CD14-positive monocyte (primary cell): ENCODE results near the gene FAM153A. TPM values are rescaled to one million over a fixed set of nuclear protein-coding genes. Genes with fewer than 3 reads are reported as not detected.
"Not testable (repeated sequence)": the region's sequence is repeated elsewhere in the genome, so short reads cannot be mapped to it uniquely, and the experiment has no call there.

Source experiments
- DNase-seq, 3 donors: peaks; one replicate each; pipeline ENCODE4 v3.0.0-alpha.2; 2011 to 2022
- H2AFZ ChIP-seq: 2 replicates; pipeline ENCODE4 v1.6.0; 2012; ENCODE audit warnings: mild to moderate bottlenecking, low read depth, low read length, inconsistent platforms; ENCODE audit not compliant: insufficient read depth, poor library complexity, severe bottlenecking
- H3K27ac ChIP-seq, 2 donors: 1 replicate in 1 of 2; 2 replicates in 1 of 2; pipeline ENCODE4 v1.5.1; 2012 to 2013; ENCODE audit warnings: low read length in 2 of 2, control low read depth in 1 of 2, inconsistent platforms in 1 of 2, low read depth in 1 of 2, mild to moderate bottlenecking in 1 of 2
- H3K27me3 ChIP-seq, 2 donors: one replicate each; pipeline versions ENCODE4 v1.6.0 to v1.6.1; 2011 to 2013; ENCODE audit warnings: low read length in 2 of 2; ENCODE audit not compliant: control insufficient read depth in 2 of 2, insufficient read depth in 2 of 2
- H3K36me3 ChIP-seq, 2 donors: replicated peaks in 1 of 2; 1 replicate in 1 of 2; 2 replicates in 1 of 2; pipeline versions ENCODE4 v1.5.1 to v1.6.1; 2012 to 2013; ENCODE audit warnings: low read length in 2 of 2, control low read depth in 1 of 2, inconsistent platforms in 1 of 2, mild to moderate bottlenecking in 1 of 2; ENCODE audit not compliant: insufficient read depth in 2 of 2, control insufficient read depth in 1 of 2
- H3K4me1 ChIP-seq, 2 donors: 1 replicate in 1 of 2; 2 replicates in 1 of 2; pipeline versions ENCODE4 v1.5.1 to v1.6.1; 2012 to 2013; ENCODE audit warnings: low read length in 2 of 2, control low read depth in 1 of 2, inconsistent platforms in 1 of 2, mild to moderate bottlenecking in 1 of 2, moderate library complexity in 1 of 2; ENCODE audit not compliant: insufficient read depth in 2 of 2, control insufficient read depth in 1 of 2
- H3K4me2 ChIP-seq: replicated peaks from 2 replicates; pipeline ENCODE3; 2012; ENCODE audit warnings: low read length, moderate library complexity, mild to moderate bottlenecking; ENCODE audit not compliant: poor library complexity, severe bottlenecking; ENCODE audit errors: extremely low read depth
- H3K4me3 ChIP-seq, 3 experiments: fragments of 200-600 bp in 1 of 3; sonication (generic) in 1 of 3; replicated peaks in 1 of 3; 1 replicate in 2 of 3; 2 replicates in 1 of 3; pipeline ENCODE4 v1.5.1; 2011 to 2013; ENCODE audit warnings: low read length in 3 of 3, mild to moderate bottlenecking in 3 of 3, control low read depth in 2 of 3, low read depth in 2 of 3, inconsistent platforms in 1 of 3, moderate library complexity in 1 of 3
- H3K79me2 ChIP-seq: 2 replicates; pipeline ENCODE4 v1.6.0; 2012; ENCODE audit warnings: mild to moderate bottlenecking, control low read depth, inconsistent platforms, low read length, moderate library complexity; ENCODE audit not compliant: insufficient read depth
- H3K9ac ChIP-seq: 2 replicates; pipeline ENCODE4 v1.6.0; 2017; ENCODE audit warnings: low read length, mild to moderate bottlenecking; ENCODE audit not compliant: insufficient read depth, poor library complexity, severe bottlenecking
- H3K9me3 ChIP-seq, 2 donors: replicated peaks in 1 of 2; 1 replicate in 1 of 2; 2 replicates in 1 of 2; pipeline versions ENCODE4 v1.5.1 to v1.6.1; 2012 to 2013; ENCODE audit warnings: low read length in 2 of 2, control low read depth in 1 of 2; ENCODE audit not compliant: control insufficient read depth in 1 of 2, insufficient read depth in 1 of 2
- H4K20me1 ChIP-seq: 2 replicates; pipeline ENCODE4 v1.6.0; 2012; ENCODE audit warnings: mild to moderate bottlenecking, low read length, control low read depth, moderate library complexity; ENCODE audit not compliant: insufficient read depth
- H3K27ac Mint-ChIP-seq, 7 donors: one replicate each; pipeline ENCODE4 v1.8.0; 2020; ENCODE audit warnings: mild to moderate bottlenecking in 7 of 7, mixed read lengths in 7 of 7, moderate library complexity in 6 of 7, inconsistent platforms in 2 of 7
- H3K27me3 Mint-ChIP-seq, 3 donors: one replicate each; pipeline ENCODE4 v1.8.0; 2021 to 2022; ENCODE audit warnings: low read depth in 3 of 3, mild to moderate bottlenecking in 3 of 3, mixed read lengths in 3 of 3, moderate library complexity in 3 of 3, inconsistent platforms in 1 of 3
- H3K36me3 Mint-ChIP-seq, 2 donors: one replicate each; pipeline ENCODE4 v1.8.0; 2020; ENCODE audit warnings: mixed read lengths in 2 of 2, inconsistent platforms in 1 of 2, mild to moderate bottlenecking in 1 of 2
- H3K4me1 Mint-ChIP-seq: one replicate; pipeline ENCODE4 v1.8.0; 2020; ENCODE audit warnings: mild to moderate bottlenecking, mixed read lengths
- H3K4me3 Mint-ChIP-seq, 2 donors: one replicate each; pipeline ENCODE4 v1.8.0; 2020; ENCODE audit warnings: mild to moderate bottlenecking in 2 of 2, mixed read lengths in 2 of 2, moderate library complexity in 1 of 2
- H3K9me3 Mint-ChIP-seq, 7 donors: one replicate each; pipeline ENCODE4 v1.8.0; 2020 to 2022; ENCODE audit warnings: mixed read lengths in 7 of 7, mild to moderate bottlenecking in 6 of 7, moderate library complexity in 6 of 7, inconsistent platforms in 2 of 7
- WGBS: methylation state at CpG from one replicate; pipeline ENCODE4 v1.1.5; 2013; ENCODE audit warnings: missing lambda C conversion rate; ENCODE audit not compliant: insufficient coverage; 5-methylcytosine and 5-hydroxymethylcytosine counted together
- intact Hi-C, 2 donors: fragments of 100-400 bp; cut with micrococcal nuclease; formaldehyde crosslinking; loops; one replicate each; pipeline versions ENCODE4 v1.15.0 to v1.15.1; 2023
- polyA plus RNA-seq, 3 donors: library from polyadenylated mRNA; depleted of rRNA in 1 of 3; unstranded in 2 of 3; stranded (reverse) in 1 of 3; fragments of 300-500 nt in 2 of 3; fragments of >200 nt in 1 of 3; fragmentation: Illumina TruSeq in 2 of 3; gene quantifications; 1 replicate in 2 of 3; 2 replicates in 1 of 3; pipeline ENCODE4 v1.2.3, GENCODE V29; 2012 to 2021

Gene FAM153A
- polyA plus RNA-seq, 3 donors = not detected

DNA sequence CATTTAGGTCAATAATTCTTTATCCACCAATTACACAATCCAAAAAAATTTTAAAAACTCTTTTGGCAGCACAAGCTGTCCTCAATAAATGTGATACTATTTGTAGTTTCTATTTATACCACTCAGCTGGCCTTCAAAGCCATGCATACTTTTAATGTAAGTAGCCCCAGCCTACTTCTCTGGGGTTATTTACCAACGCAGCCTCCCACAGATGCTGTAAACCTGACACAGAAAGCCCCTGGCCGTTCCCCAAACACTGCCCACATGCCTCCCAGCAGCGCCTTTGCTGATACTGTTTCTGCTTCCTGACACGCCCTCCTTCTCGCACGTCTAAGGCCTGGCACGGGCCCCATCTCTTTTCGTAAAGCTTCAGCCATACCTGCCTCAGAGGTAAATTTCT is 62.7 kb downstream of the FAM153A start:
- intact Hi-C loops, H3K9me3 Mint-ChIP-seq, DNase-seq, H3K27me3 ChIP-seq, H3K4me3 Mint-ChIP-seq, H3K27ac Mint-ChIP-seq, H3K4me1 ChIP-seq, H2AFZ ChIP-seq, H3K4me1 Mint-ChIP-seq, H4K20me1 ChIP-seq, H3K9me3 ChIP-seq, H3K36me3 ChIP-seq, H3K4me3 ChIP-seq, H3K36me3 Mint-ChIP-seq, H3K79me2 ChIP-seq, H3K9ac ChIP-seq, H3K4me2 ChIP-seq, H3K27me3 Mint-ChIP-seq, H3K27ac ChIP-seq: not testable (repeated sequence)
- no CpG with 5 or more reads among the region's 8 CpGs for WGBS

DNA sequence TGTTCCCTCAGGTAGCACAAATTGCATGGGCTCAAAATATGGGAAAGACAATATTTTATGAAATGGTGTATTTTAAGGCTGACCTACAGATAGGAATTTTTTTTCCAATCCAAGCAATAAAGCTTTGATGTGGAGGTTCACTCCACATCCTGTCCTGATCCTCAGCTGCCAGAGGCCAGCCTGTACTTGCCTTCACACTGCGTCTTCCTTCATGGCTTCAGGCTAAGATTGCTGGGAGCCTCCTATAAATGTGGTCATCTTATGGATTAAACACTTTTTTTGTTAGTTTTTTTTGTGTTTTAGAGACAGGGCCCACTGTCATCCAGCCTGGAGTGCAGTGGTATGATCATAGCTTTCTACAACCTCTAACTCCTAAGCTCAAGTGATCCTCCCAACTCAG is 67.3 kb downstream of the FAM153A start:
- H3K4me1 ChIP-seq, H3K4me1 Mint-ChIP-seq, H3K36me3 Mint-ChIP-seq, H3K4me3 ChIP-seq, H3K36me3 ChIP-seq, H2AFZ ChIP-seq, H3K4me3 Mint-ChIP-seq, H3K9me3 ChIP-seq, DNase-seq, intact Hi-C loops, H4K20me1 ChIP-seq, H3K27me3 Mint-ChIP-seq, H3K27ac Mint-ChIP-seq, H3K27me3 ChIP-seq, H3K27ac ChIP-seq, H3K79me2 ChIP-seq, H3K4me2 ChIP-seq, H3K9ac ChIP-seq, H3K9me3 Mint-ChIP-seq: not testable (repeated sequence)
- no CpG with 5 or more reads among the region's 1 CpG for WGBS

DNA sequence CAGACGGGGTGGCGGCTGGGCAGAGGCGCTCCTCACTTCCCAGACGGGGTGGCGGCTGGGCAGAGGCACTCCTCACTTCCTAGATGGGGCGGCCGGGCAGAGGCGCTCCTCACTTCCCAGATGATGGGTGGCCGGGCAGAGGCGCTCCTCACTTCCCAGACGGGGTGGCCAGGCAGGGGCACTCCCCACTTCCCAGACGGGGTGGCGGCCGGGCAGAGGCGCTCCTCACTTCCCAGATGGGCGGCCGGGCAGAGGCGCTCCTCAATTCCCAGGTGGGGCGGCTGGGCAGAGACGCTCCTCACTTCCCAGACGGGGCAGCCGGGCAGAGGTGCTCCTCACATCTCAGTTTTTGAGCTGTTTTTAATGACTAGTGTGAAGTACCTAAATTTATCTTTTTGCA is 86.6 kb downstream of the FAM153A start:
- H2AFZ ChIP-seq, H3K4me2 ChIP-seq, DNase-seq, H3K4me3 Mint-ChIP-seq, H3K27ac ChIP-seq, intact Hi-C loops, H3K9me3 ChIP-seq, H4K20me1 ChIP-seq, H3K27ac Mint-ChIP-seq, H3K4me3 ChIP-seq, H3K9ac ChIP-seq, H3K4me1 ChIP-seq, H3K36me3 ChIP-seq, H3K27me3 Mint-ChIP-seq, H3K4me1 Mint-ChIP-seq, H3K79me2 ChIP-seq, H3K9me3 Mint-ChIP-seq, H3K36me3 Mint-ChIP-seq, H3K27me3 ChIP-seq: not testable (repeated sequence)
- WGBS = 92% methylated on average over 2 of the region's 22 CpGs

GRCh38 chr5:177695356-177695930 is 87.3 kb downstream of the FAM153A start:
- H3K4me3 Mint-ChIP-seq, H4K20me1 ChIP-seq, intact Hi-C loops, H3K27ac ChIP-seq, H3K9ac ChIP-seq, H3K4me1 ChIP-seq, H3K27me3 Mint-ChIP-seq, H3K4me1 Mint-ChIP-seq, H3K79me2 ChIP-seq, H2AFZ ChIP-seq, H3K27ac Mint-ChIP-seq, H3K4me2 ChIP-seq, H3K9me3 Mint-ChIP-seq, H3K36me3 ChIP-seq, DNase-seq, H3K4me3 ChIP-seq, H3K36me3 Mint-ChIP-seq, H3K27me3 ChIP-seq, H3K9me3 ChIP-seq: not testable (repeated sequence)
- WGBS = 96% methylated on average over 7 of the region's 12 CpGs
